Measurements from ENCODE around the gene PIWIL1.

The PIWIL1 gene

DNA sequence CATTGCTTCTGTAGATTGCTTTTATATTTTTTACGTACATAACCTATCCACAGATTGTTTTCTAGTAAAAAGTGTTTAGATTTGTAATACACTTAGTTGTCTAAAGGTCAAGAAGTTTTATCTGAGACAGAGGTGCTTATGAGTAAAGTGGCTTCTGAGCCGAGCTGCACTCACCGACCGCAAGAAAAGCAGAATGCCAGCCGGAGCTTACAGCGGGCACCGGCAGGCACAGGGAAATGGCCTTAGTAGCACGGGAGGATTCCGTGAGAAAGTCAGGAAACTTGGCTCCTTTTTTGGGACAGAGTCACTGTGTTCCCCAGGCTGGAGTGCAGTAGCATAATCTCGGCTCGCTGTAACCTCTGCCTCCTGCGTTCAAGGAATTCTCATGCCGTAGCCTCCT is 29.8 kb downstream of the PIWIL1 start:
- no peak for DNase-seq
- H3K4me3 ChIP-seq (ENCODE audit: low read depth, low read length): no peak overlapping the region
- H3K27me3 ChIP-seq (replicated peaks): no peaks in the 10 kb centered on the region
- in situ Hi-C loops (cut with HindIII; ENCODE audit: low pct_ligation_motif_present, low sequenced_read_pairs): no loop called here
- no peaks in the 10 kb centered on the region for H3K36me3 ChIP-seq (replicated peaks)
- TF ChIP-seq, protein P1, sequence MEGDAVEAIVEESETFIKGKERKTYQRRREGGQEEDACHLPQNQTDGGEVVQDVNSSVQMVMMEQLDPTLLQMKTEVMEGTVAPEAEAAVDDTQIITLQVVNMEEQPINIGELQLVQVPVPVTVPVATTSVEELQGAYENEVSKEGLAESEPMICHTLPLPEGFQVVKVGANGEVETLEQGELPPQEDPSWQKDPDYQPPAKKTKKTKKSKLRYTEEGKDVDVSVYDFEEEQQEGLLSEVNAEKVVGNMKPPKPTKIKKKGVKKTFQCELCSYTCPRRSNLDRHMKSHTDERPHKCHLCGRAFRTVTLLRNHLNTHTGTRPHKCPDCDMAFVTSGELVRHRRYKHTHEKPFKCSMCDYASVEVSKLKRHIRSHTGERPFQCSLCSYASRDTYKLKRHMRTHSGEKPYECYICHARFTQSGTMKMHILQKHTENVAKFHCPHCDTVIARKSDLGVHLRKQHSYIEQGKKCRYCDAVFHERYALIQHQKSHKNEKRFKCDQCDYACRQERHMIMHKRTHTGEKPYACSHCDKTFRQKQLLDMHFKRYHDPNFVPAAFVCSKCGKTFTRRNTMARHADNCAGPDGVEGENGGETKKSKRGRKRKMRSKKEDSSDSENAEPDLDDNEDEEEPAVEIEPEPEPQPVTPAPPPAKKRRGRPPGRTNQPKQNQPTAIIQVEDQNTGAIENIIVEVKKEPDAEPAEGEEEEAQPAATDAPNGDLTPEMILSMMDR (IDR thresholded peaks at IDR 0.05; ENCODE audit: low read depth, low read length, missing control alignments): no peak
- no peak overlapping the region for H3K27ac ChIP-seq

DNA sequence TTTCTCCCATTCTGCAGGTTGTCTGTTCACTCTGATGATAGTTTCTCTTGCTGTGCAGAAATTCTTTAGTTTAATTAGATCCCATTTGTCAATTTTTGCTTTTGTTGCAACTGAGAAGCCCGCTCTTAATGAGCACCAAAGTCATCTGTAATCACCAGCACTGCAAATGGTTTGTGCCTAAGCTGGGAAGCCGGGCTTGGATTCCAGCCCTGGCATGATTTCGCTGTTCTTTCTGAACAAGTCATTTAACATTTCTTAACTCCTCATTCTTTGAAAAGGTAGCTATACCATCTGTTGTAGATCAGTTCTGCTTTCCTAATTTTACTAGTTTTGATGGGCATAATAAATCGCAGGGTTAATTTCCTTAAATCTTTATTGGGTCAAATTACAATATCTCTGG is 32.1 kb downstream of the PIWIL1 start:
- Histone ChIP-seq H3K4me3 (ENCODE audit: low read depth, low read length) (no peak overlapping the region), H3K27ac (no peak overlapping the region), H3K27me3 (replicated peaks) (no peaks in the 10 kb centered on the region), H3K36me3 (replicated peaks) (no peaks in the 10 kb centered on the region)
- TF ChIP-seq, protein P1 (IDR thresholded peaks at IDR 0.05; ENCODE audit: low read depth, low read length, missing control alignments): no peak
- no peak for DNase-seq
- in situ Hi-C loops (cut with HindIII; ENCODE audit: low pct_ligation_motif_present, low sequenced_read_pairs): no loop called here

DNA sequence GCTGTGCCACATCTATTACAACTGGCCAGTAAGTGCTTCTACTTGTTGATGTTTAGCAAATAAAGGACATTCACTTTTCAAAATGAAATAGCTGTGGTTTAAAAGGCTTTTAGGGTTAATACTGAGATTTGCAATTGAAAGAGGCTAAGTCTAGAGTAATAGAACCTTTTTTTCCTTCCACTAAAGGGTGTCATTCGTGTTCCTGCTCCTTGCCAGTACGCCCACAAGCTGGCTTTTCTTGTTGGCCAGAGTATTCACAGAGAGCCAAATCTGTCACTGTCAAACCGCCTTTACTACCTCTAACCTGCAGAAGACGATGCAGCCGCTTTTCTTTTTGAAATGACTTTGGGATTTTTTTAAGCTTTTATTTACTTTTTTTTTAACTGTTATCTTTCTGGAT is 33.6 kb downstream of the PIWIL1 start:
- TF ChIP-seq, protein P1 (IDR thresholded peaks at IDR 0.05; ENCODE audit: low read depth, low read length, missing control alignments): no peak
- Histone ChIP-seq H3K27ac (no peak overlapping the region), H3K36me3 (replicated peaks) (no peaks in the 10 kb centered on the region), H3K4me3 (ENCODE audit: low read depth, low read length) (no peak overlapping the region), H3K27me3 (replicated peaks) (no peaks in the 10 kb centered on the region)
- in situ Hi-C loops (cut with HindIII; ENCODE audit: low pct_ligation_motif_present, low sequenced_read_pairs): no loop called here
- DNase-seq: no peak

DNA sequence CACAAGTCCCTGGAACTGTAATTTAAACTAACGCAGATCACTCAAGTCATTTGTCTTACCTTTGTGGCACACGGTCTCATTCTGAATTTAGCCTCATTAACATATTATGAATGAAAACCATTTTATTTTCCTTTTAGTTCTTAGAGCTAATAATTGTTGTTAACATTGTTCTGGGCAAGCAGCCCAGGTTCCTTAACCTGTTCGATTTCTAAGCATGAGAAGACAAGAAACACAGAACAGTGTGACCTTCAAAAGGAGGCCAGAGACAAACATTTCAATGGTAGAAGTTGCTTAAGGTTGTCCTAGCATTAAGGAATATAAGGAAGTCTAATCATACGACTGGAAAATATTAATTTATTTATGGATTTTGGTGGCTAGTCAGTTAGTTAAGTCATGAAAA is 35.2 kb downstream of the PIWIL1 start:
- Histone ChIP-seq H3K4me3 (ENCODE audit: low read depth, low read length) (no peak overlapping the region), H3K27me3 (replicated peaks) (no peaks in the 10 kb centered on the region), H3K27ac (no peak overlapping the region), H3K36me3 (replicated peaks) (no peaks in the 10 kb centered on the region)
- in situ Hi-C loops (cut with HindIII; ENCODE audit: low pct_ligation_motif_present, low sequenced_read_pairs): no loop called here
- DNase-seq: no peak
- TF ChIP-seq, protein P1 (IDR thresholded peaks at IDR 0.05; ENCODE audit: low read depth, low read length, missing control alignments): no peak

DNA sequence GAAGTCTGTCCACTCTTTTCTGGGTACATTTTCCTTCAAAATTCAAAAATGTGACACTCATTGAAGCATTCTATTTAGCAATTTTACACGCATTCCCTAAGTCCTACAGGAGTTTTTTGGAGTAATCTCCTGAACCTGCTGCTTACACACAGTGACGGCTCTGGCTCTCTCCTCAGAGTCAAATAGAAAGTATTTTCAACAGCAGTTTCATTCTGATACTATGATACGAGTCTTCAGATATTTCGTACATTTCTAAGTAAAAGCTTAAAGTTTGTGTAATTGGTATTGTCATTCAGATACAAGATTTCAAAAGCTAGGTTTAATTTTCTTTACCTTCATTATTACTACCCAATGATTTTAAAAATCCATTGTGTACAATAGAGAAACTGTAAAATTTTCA is 36.4 kb downstream of the PIWIL1 start:
- in situ Hi-C loops (cut with HindIII; ENCODE audit: low pct_ligation_motif_present, low sequenced_read_pairs): no loop called here
- no peak overlapping the region for H3K4me3 ChIP-seq (ENCODE audit: low read depth, low read length)
- TF ChIP-seq, protein P1 (IDR thresholded peaks at IDR 0.05; ENCODE audit: low read depth, low read length, missing control alignments): no peak
- no peak overlapping the region for H3K27ac ChIP-seq
- H3K36me3 ChIP-seq (replicated peaks): no peaks in the 10 kb centered on the region
- H3K27me3 ChIP-seq (replicated peaks): no peaks in the 10 kb centered on the region
- no peak for DNase-seq
